NCI-H146 treated with DMSO at 0.1 percent for 48 hours (cell line): ENCODE measurements around the gene CCDC88A.
A peak's percentile ranks its signal among the peaks of the same experiment; 100 is the strongest.
"Not testable (repeated sequence)": the region's sequence is repeated elsewhere in the genome, so short reads cannot be mapped to it uniquely, and the experiment has no call there.

ENCODE experiments used
- DNase-seq: peaks from one replicate; lab custom pipeline; 2025; ENCODE audit not compliant: unreplicated experiment; lab: John Stamatoyannopoulos, UW

Gene CCDC88A

GRCh38 chr2:55241582-55241981 lies 178.1 kb downstream of the CCDC88A start:
- not testable (repeated sequence) for DNase-seq

GRCh38 chr2:55239656-55240222 lies 179.9 kb downstream of the CCDC88A start:
- peak; percentile 70 for DNase-seq
